OCI-LY3 (cell line): ENCODE measurements around the gene SNTG2.

ENCODE experiments used
- EZH2phosphoT487 ChIP-seq: fragments of 200-600 bp; shearing (Covaris generic); IDR thresholded peaks from 2 replicates; pipeline ENCODE4 v1.6.1; 2018; ENCODE audit warnings: antibody characterized with exemption, mixed run types, low read depth
- TF ChIP-seq, protein P1 (sequence below): fragments of 200-600, 300-600 bp; sonication (generic); IDR thresholded peaks from 2 replicates; pipeline ENCODE4 v1.5.1; 2014; ENCODE audit warnings: antibody characterized with exemption, low read length, low read depth

DNA sequence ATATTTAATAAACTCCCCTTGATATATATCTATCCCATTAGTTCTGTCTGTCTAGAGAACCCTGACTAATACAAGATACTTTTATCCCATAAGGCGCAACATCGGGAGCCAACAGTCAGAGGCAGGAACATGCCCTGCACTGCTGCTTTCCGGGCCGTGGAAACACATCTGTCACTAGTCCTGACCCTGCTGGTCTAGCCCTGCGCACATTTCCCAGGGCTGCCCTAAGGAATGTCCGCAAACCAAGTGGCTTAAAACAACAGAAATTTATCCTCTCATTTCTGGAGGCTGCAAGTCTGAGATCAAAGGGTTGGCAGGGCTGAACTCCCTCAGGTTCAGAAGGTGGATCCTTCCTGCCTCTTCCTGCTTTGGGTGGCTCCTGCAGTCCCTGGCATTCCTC lies 348.4 kb downstream of the SNTG2 start:
- TF ChIP-seq, protein P1, sequence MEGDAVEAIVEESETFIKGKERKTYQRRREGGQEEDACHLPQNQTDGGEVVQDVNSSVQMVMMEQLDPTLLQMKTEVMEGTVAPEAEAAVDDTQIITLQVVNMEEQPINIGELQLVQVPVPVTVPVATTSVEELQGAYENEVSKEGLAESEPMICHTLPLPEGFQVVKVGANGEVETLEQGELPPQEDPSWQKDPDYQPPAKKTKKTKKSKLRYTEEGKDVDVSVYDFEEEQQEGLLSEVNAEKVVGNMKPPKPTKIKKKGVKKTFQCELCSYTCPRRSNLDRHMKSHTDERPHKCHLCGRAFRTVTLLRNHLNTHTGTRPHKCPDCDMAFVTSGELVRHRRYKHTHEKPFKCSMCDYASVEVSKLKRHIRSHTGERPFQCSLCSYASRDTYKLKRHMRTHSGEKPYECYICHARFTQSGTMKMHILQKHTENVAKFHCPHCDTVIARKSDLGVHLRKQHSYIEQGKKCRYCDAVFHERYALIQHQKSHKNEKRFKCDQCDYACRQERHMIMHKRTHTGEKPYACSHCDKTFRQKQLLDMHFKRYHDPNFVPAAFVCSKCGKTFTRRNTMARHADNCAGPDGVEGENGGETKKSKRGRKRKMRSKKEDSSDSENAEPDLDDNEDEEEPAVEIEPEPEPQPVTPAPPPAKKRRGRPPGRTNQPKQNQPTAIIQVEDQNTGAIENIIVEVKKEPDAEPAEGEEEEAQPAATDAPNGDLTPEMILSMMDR = no peak
- no peak for TF ChIP-seq EZH2phosphoT487
